ENCODE data around the gene APOA1. TPM values are rescaled to one million over a fixed set of nuclear protein-coding genes. Genes with fewer than 3 reads are reported as not detected.

The APOA1 gene
- total and polyA plus RNA-seq, 7 donors = 0.32 to 3.0 (median 0.55) TPM; not detected in 2

- Histone ChIP-seq H3K4me3 (no peak overlapping the region), H3K27me3 (no peaks in the 10 kb centered on the region), H3K9me3 (no peaks in the 10 kb centered on the region), H3K27ac (no peak overlapping the region), H3K36me3 (no peaks in the 10 kb centered on the region), H3K4me1 (no peaks in the 10 kb centered on the region)
- peak; percentile 33 for DNase-seq
- TF ChIP-seq CTCF (IDR thresholded peaks at IDR 0.05) (no peak), EP300 (IDR thresholded peaks at IDR 0.05) (no peak), POLR2AphosphoS5 (IDR thresholded peaks at IDR 0.05) (no peak), POLR2A (IDR thresholded peaks at IDR 0.05) (no peak)
- intact Hi-C loops (cut with DNase I) = no loop called here
- 53 to 73% methylated on average over 5 of the region's 5 CpGs for whole genome bisulfite sequencing, 2 donors
Observed at GRCh38 chr11:116813781-116814471, 23.5 kb downstream of the APOA1 start.

GRCh38 chr11:116813170-116813569, 24.3 kb downstream of the APOA1 start:
- H3K36me3 ChIP-seq = no peaks in the 10 kb centered on the region
- no peak overlapping the region for H3K4me3 ChIP-seq
- no peaks in the 10 kb centered on the region for H3K27me3 ChIP-seq
- intact Hi-C loops (cut with DNase I) = no loop called here
- no peak for TF ChIP-seq EP300 (IDR thresholded peaks at IDR 0.05)
- TF ChIP-seq CTCF (IDR thresholded peaks at IDR 0.05) = no peak
- no peaks in the 10 kb centered on the region for H3K9me3 ChIP-seq
- peak; percentile 10 for DNase-seq
- no peak overlapping the region for H3K27ac ChIP-seq
- H3K4me1 ChIP-seq = no peaks in the 10 kb centered on the region
- 92 to 98% methylated on average over 1 of the region's 1 CpG for WGBS, 2 donors

- no peaks in the 10 kb centered on the region for H3K36me3 ChIP-seq
- no peaks in the 10 kb centered on the region for H3K9me3 ChIP-seq
- H3K4me1 ChIP-seq = no peaks in the 10 kb centered on the region
- no peak overlapping the region for H3K27ac ChIP-seq
- H3K4me3 ChIP-seq = no peak overlapping the region
- DNase-seq = no peak
- 86 to 100% methylated on average over 4 of the region's 4 CpGs for whole genome bisulfite sequencing, 2 donors
- no peak for TF ChIP-seq EP300 (IDR thresholded peaks at IDR 0.05)
- intact Hi-C loops (cut with DNase I) = no loop called here
- no peaks in the 10 kb centered on the region for H3K27me3 ChIP-seq
Observed at GRCh38 chr11:116812109-116812508, 25.3 kb downstream of the APOA1 start.

GRCh38 chr11:116811194-116811593, 26.2 kb downstream of the APOA1 start:
- Histone ChIP-seq H3K4me3 (no peak overlapping the region), H3K27ac (no peak overlapping the region), H3K36me3 (no peaks in the 10 kb centered on the region), H3K27me3 (no peaks in the 10 kb centered on the region), H3K9me3 (no peaks in the 10 kb centered on the region), H3K4me1 (no peaks in the 10 kb centered on the region)
- TF ChIP-seq POLR2AphosphoS5 (IDR thresholded peaks at IDR 0.05) = no peak
- no peak for TF ChIP-seq EP300 (IDR thresholded peaks at IDR 0.05)
- TF ChIP-seq CTCF (IDR thresholded peaks at IDR 0.05) = no peak
- no peak for TF ChIP-seq POLR2A (IDR thresholded peaks at IDR 0.05)
- DNase-seq = no peak
- intact Hi-C loops (cut with DNase I) = no loop called here
- WGBS, 2 donors = 83 to 87% methylated on average over 3 of the region's 3 CpGs

GRCh38 chr11:116808262-116809175, 28.9 kb downstream of the APOA1 start:
- H3K4me3 ChIP-seq = no peak overlapping the region
- WGBS, 2 donors = 23 to 71% methylated on average over 14 of the region's 14 CpGs
- intact Hi-C loops (cut with DNase I) = no loop called here

More at GRCh38 chr11:116808262-116809175, 28.9 kb downstream of the APOA1 start:
- Histone ChIP-seq H3K9me3 (no peaks in the 10 kb centered on the region), H3K36me3 (no peaks in the 10 kb centered on the region), H3K27me3 (no peaks in the 10 kb centered on the region), H3K4me1 (no peaks in the 10 kb centered on the region), H3K27ac (no peak overlapping the region)
- peak; percentile 30 for DNase-seq
- TF ChIP-seq CTCF (IDR thresholded peaks at IDR 0.05) (no peak), POLR2A (IDR thresholded peaks at IDR 0.05) (no peak), POLR2AphosphoS5 (IDR thresholded peaks at IDR 0.05) (no peak), EP300 (IDR thresholded peaks at IDR 0.05) (no peak)

Measured in sigmoid colon (tissue), 7 donors.